Uterus (tissue), 4 donors: ENCODE measurements around the gene PIGA. TPM values are rescaled to one million over a fixed set of nuclear protein-coding genes. Genes with fewer than 3 reads are reported as not detected.

Source experiments
- DNase-seq, 2 donors: peaks; one replicate each; pipeline ENCODE4 v3.0.0-alpha.2; 2019 to 2020
- H3K27ac ChIP-seq, 2 donors: fragments of 200-600 bp; sonication (generic); 1 replicate in 1 of 2; 2 replicates in 1 of 2; pipeline ENCODE4 v1.5.1; 2016 to 2018
- H3K27me3 ChIP-seq, 2 donors: fragments of 200-600 bp; sonication (generic); one replicate each; pipeline ENCODE4 v1.5.1; 2018 to 2019; ENCODE audit warnings: control low read depth in 1 of 2
- H3K36me3 ChIP-seq, 2 donors: fragments of 200-600 bp; sonication (generic); one replicate each; pipeline ENCODE4 v1.5.1; 2019; ENCODE audit warnings: control low read depth in 1 of 2
- H3K4me1 ChIP-seq, 2 donors: fragments of 200-600 bp; sonication (generic); one replicate each; pipeline ENCODE4 v1.5.1; 2018 to 2019; ENCODE audit warnings: control low read depth in 1 of 2
- H3K4me3 ChIP-seq, 2 donors: fragments of 200-600 bp; sonication (generic); 1 replicate in 1 of 2; 2 replicates in 1 of 2; pipeline ENCODE4 v1.5.1; 2018 to 2019; ENCODE audit warnings: mild to moderate bottlenecking in 1 of 2
- H3K9me3 ChIP-seq, 2 donors: fragments of 200-600 bp; sonication (generic); one replicate each; pipeline ENCODE4 v1.5.1; 2019; ENCODE audit warnings: control low read depth in 1 of 2
- CTCF ChIP-seq, 4 experiments: fragments of 200-600 bp in 2 of 4; fragments of 450-650 bp in 2 of 4; sonication (generic) in 2 of 4; IDR thresholded peaks; one replicate each; pipeline ENCODE4 v1.5.1; 2016 to 2019; ENCODE audit warnings: antibody characterized with exemption in 4 of 4, mild to moderate bottlenecking in 2 of 4, moderate library complexity in 1 of 4
- POLR2A ChIP-seq, 2 donors: fragments of 450-650 bp; IDR thresholded peaks; one replicate each; pipeline ENCODE4 v1.6.1; 2016; ENCODE audit warnings: antibody characterized with exemption in 2 of 2, mild to moderate bottlenecking in 1 of 2, moderate library complexity in 1 of 2
- intact Hi-C: fragments of 100-400 bp; cut with DNase I; formaldehyde crosslinking; loops from one replicate; pipeline ENCODE4 v1.15.1; 2023; ENCODE audit warnings: low total_unique reads
- total RNA-seq, 4 donors: library from RNA; depleted of rRNA in 3 of 4; stranded (reverse); fragments of >200 nt in 3 of 4; gene quantifications; one replicate each; pipeline versions ENCODE4 v1.1.0 to v1.2.4, GENCODE V29; 2014 to 2023
- donor health status: DM: yes; HTN: yes; CAD: no.

Gene PIGA
- total RNA-seq, 4 donors from 2014 or later: 10.2 to 54.8 (median 13.8) TPM

GRCh38 chrX:15322472-15322871, 12.9 kb downstream of the PIGA start:
- TF ChIP-seq CTCF (IDR thresholded peaks at IDR 0.05) (no peak), POLR2A (IDR thresholded peaks at IDR 0.05) (no peak)
- DNase-seq: no peak

GRCh38 chrX:15322072-15322471, 13.3 kb downstream of the PIGA start:
- DNase-seq: no peak
- peaks cover 0 to 3% of the 10 kb centered on the region in 2 donors for H3K27me3 ChIP-seq
- intact Hi-C loops: no loop called here
- no peaks in the 10 kb centered on the region for H3K9me3 ChIP-seq
- TF ChIP-seq CTCF (IDR thresholded peaks at IDR 0.05) (no peak), POLR2A (IDR thresholded peaks at IDR 0.05) (no peak)
- no peaks in the 10 kb centered on the region for H3K36me3 ChIP-seq
- H3K27ac ChIP-seq: no peak overlapping the region
- H3K4me1 ChIP-seq: no peaks in the 10 kb centered on the region
- no peak overlapping the region for H3K4me3 ChIP-seq

More at GRCh38 chrX:15322472-15322871, 12.9 kb downstream of the PIGA start:
- H3K4me1 ChIP-seq: no peaks in the 10 kb centered on the region
- H3K27me3 ChIP-seq: peaks cover 0 to 3% of the 10 kb centered on the region in 2 donors
- intact Hi-C loops: no loop called here
- no peaks in the 10 kb centered on the region for H3K36me3 ChIP-seq
- no peak overlapping the region for H3K4me3 ChIP-seq
- H3K27ac ChIP-seq: no peak overlapping the region
- no peaks in the 10 kb centered on the region for H3K9me3 ChIP-seq

- H3K4me3 ChIP-seq: no peak overlapping the region
- H3K9me3 ChIP-seq: no peaks in the 10 kb centered on the region
- TF ChIP-seq POLR2A (IDR thresholded peaks at IDR 0.05) (no peak), CTCF (IDR thresholded peaks at IDR 0.05) (no peak)
- no peak overlapping the region for H3K27ac ChIP-seq
- H3K4me1 ChIP-seq: no peaks in the 10 kb centered on the region
- H3K27me3 ChIP-seq: peaks cover 0 to 3% of the 10 kb centered on the region in 2 donors
- no peak for DNase-seq
- intact Hi-C loops: no loop called here
- no peaks in the 10 kb centered on the region for H3K36me3 ChIP-seq
Observed at GRCh38 chrX:15321447-15321846, 13.9 kb downstream of the PIGA start.

- intact Hi-C loops: no loop called here
Observed at GRCh38 chrX:15320297-15320696, 15.0 kb downstream of the PIGA start.

GRCh38 chrX:15319075-15319474, 16.2 kb downstream of the PIGA start:
- intact Hi-C loops: no loop called here
- TF ChIP-seq CTCF (IDR thresholded peaks at IDR 0.05) (no peak), POLR2A (IDR thresholded peaks at IDR 0.05) (no peak)
- Histone ChIP-seq H3K27ac (no peak overlapping the region), H3K36me3 (no peaks in the 10 kb centered on the region), H3K27me3 (no peaks in the 10 kb centered on the region), H3K4me1 (no peaks in the 10 kb centered on the region), H3K9me3 (no peaks in the 10 kb centered on the region), H3K4me3 (no peak overlapping the region)
- DNase-seq: no peak

More at GRCh38 chrX:15320297-15320696, 15.0 kb downstream of the PIGA start:
- Histone ChIP-seq H3K4me3 (no peak overlapping the region), H3K27ac (no peak overlapping the region), H3K27me3 (no peaks in the 10 kb centered on the region), H3K36me3 (no peaks in the 10 kb centered on the region), H3K4me1 (no peaks in the 10 kb centered on the region), H3K9me3 (no peaks in the 10 kb centered on the region)
- no peak for DNase-seq
- TF ChIP-seq CTCF (IDR thresholded peaks at IDR 0.05) (no peak), POLR2A (IDR thresholded peaks at IDR 0.05) (no peak)
